ENCODE data around the gene TMEM125.

Gene TMEM125

GRCh38 chr1:43243299-43243698 is 26.5 kb upstream of the TMEM125 start:
- H4K20me1 ChIP-seq (ENCODE audit: low read depth, low read length), result no peaks in the 10 kb centered on the region
- H3K36me3 ChIP-seq (ENCODE audit: low read length), result no peaks in the 10 kb centered on the region
- no peaks in the 10 kb centered on the region for H3K79me2 ChIP-seq (ENCODE audit: insufficient read depth, low read length)
- H3K9ac ChIP-seq (ENCODE audit: low read length), result no peak overlapping the region
- no peak overlapping the region for H3K27ac ChIP-seq (ENCODE audit: low read depth, low read length)
- no peak overlapping the region for H2AFZ ChIP-seq (ENCODE audit: low read depth, low read length, severe bottlenecking)
- no peaks in the 10 kb centered on the region for H3K27me3 ChIP-seq (ENCODE audit: low read length)
- no peak overlapping the region for H3K4me3 ChIP-seq (ENCODE audit: insufficient read depth, low read length, poor library complexity, severe bottlenecking)
- peaks cover 11% of the 10 kb centered on the region for H3K9me3 ChIP-seq (ENCODE audit: insufficient read depth, low read length)
- H3F3A ChIP-seq (ENCODE audit: insufficient read depth), result no peaks in the 10 kb centered on the region
- H3K4me2 ChIP-seq (ENCODE audit: low read depth, low read length, poor library complexity, severe bottlenecking), result no peak overlapping the region
- TF ChIP-seq, protein P1, sequence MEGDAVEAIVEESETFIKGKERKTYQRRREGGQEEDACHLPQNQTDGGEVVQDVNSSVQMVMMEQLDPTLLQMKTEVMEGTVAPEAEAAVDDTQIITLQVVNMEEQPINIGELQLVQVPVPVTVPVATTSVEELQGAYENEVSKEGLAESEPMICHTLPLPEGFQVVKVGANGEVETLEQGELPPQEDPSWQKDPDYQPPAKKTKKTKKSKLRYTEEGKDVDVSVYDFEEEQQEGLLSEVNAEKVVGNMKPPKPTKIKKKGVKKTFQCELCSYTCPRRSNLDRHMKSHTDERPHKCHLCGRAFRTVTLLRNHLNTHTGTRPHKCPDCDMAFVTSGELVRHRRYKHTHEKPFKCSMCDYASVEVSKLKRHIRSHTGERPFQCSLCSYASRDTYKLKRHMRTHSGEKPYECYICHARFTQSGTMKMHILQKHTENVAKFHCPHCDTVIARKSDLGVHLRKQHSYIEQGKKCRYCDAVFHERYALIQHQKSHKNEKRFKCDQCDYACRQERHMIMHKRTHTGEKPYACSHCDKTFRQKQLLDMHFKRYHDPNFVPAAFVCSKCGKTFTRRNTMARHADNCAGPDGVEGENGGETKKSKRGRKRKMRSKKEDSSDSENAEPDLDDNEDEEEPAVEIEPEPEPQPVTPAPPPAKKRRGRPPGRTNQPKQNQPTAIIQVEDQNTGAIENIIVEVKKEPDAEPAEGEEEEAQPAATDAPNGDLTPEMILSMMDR (IDR thresholded peaks at IDR 0.05; ENCODE audit: insufficient read depth, low read length, poor library complexity, severe bottlenecking), result no peak
- TF ChIP-seq EZH2phosphoT487 (conservative IDR thresholded peaks at IDR 0.05; ENCODE audit: low read length), result no peak
- H3K9me2 ChIP-seq (replicated peaks; ENCODE audit: insufficient read depth, low read length), result no peaks in the 10 kb centered on the region

DNA sequence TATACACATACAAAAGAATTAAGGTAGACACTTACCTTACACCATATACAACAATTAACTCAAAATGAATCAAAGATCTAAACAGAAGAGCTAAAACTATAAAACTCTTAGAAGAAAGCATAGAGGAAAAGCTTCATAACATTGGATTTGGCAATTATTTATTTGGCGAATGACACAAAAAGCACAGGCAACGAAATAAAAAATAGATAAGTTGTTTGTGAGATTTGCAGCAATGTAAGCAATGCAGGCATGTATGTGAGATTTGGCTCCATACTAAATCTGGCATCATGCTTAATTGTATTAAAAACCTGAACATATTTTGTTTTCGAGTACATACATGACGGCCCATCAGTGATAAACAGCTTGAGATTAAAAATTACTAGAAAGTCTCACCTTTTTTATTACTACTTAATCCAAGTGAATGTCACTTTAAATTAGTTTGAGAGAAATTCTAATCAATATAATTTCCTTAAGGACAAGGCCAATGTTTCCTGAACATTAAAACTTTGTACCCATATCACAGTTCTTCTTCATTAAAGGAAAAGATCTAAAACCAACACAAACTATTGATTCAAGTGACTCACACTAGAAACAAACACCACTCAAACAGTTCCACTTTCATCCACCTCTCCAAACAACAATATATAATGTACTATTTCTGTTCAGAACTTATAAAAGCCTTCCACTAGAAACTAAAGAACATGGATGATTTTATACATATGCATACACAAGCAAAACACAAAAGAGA is 23.1 kb upstream of the TMEM125 start:
- Histone ChIP-seq H2AFZ (ENCODE audit: low read depth, low read length, severe bottlenecking) (no peak overlapping the region), H3K79me2 (ENCODE audit: insufficient read depth, low read length) (no peaks in the 10 kb centered on the region), H4K20me1 (ENCODE audit: low read depth, low read length) (no peaks in the 10 kb centered on the region), H3K27me3 (ENCODE audit: low read length) (no peaks in the 10 kb centered on the region), H3F3A (ENCODE audit: insufficient read depth) (no peaks in the 10 kb centered on the region), H3K9me3 (ENCODE audit: insufficient read depth, low read length) (peaks cover 11% of the 10 kb centered on the region), H3K36me3 (ENCODE audit: low read length) (no peaks in the 10 kb centered on the region), H3K9me2 (replicated peaks; ENCODE audit: insufficient read depth, low read length) (no peaks in the 10 kb centered on the region), H3K4me3 (ENCODE audit: insufficient read depth, low read length, poor library complexity, severe bottlenecking) (no peak overlapping the region), H3K9ac (ENCODE audit: low read length) (no peak overlapping the region), H3K27ac (ENCODE audit: low read depth, low read length) (no peak overlapping the region), H3K4me2 (ENCODE audit: low read depth, low read length, poor library complexity, severe bottlenecking) (no peak overlapping the region)
- TF ChIP-seq EZH2phosphoT487 (conservative IDR thresholded peaks at IDR 0.05; ENCODE audit: low read length), result no peak
- TF ChIP-seq, protein P1 (IDR thresholded peaks at IDR 0.05; ENCODE audit: insufficient read depth, low read length, poor library complexity, severe bottlenecking), result no peak

- Histone ChIP-seq H3K36me3 (ENCODE audit: low read length) (no peaks in the 10 kb centered on the region), H3K9ac (ENCODE audit: low read length) (no peak overlapping the region), H3F3A (ENCODE audit: insufficient read depth) (no peaks in the 10 kb centered on the region), H3K4me2 (ENCODE audit: low read depth, low read length, poor library complexity, severe bottlenecking) (no peak overlapping the region), H3K9me3 (ENCODE audit: insufficient read depth, low read length) (peaks cover 11% of the 10 kb centered on the region), H2AFZ (ENCODE audit: low read depth, low read length, severe bottlenecking) (no peak overlapping the region), H3K4me3 (ENCODE audit: insufficient read depth, low read length, poor library complexity, severe bottlenecking) (no peak overlapping the region), H4K20me1 (ENCODE audit: low read depth, low read length) (no peaks in the 10 kb centered on the region), H3K9me2 (replicated peaks; ENCODE audit: insufficient read depth, low read length) (no peaks in the 10 kb centered on the region), H3K27ac (ENCODE audit: low read depth, low read length) (no peak overlapping the region), H3K27me3 (ENCODE audit: low read length) (no peaks in the 10 kb centered on the region), H3K79me2 (ENCODE audit: insufficient read depth, low read length) (no peaks in the 10 kb centered on the region)
- TF ChIP-seq, protein P1 (IDR thresholded peaks at IDR 0.05; ENCODE audit: insufficient read depth, low read length, poor library complexity, severe bottlenecking), result no peak
- no peak for TF ChIP-seq EZH2phosphoT487 (conservative IDR thresholded peaks at IDR 0.05; ENCODE audit: low read length)
Measured at GRCh38 chr1:43247256-43247921, 22.4 kb upstream of the TMEM125 start.

Measured in SU-DHL-6 (cell line).